Measurements from ENCODE around the gene CHST8.

The CHST8 gene

GRCh38 chr19:33774751-33775150 is 153.0 kb downstream of the CHST8 start:
- no peaks in the 10 kb centered on the region for H3K27me3 ChIP-seq (ENCODE audit: insufficient read depth, low read length, poor library complexity)
- ATAC-seq (ENCODE audit: insufficient read depth, low read depth) (no peak), DNase-seq (no peak)
- H3K27ac ChIP-seq (ENCODE audit: low read length) = no peak overlapping the region
- no peak for TF ChIP-seq EZH2 (IDR thresholded peaks at IDR 0.05; ENCODE audit: borderline replicate concordance, low read depth, low read length, severe bottlenecking)
- TF ChIP-seq, protein P1, sequence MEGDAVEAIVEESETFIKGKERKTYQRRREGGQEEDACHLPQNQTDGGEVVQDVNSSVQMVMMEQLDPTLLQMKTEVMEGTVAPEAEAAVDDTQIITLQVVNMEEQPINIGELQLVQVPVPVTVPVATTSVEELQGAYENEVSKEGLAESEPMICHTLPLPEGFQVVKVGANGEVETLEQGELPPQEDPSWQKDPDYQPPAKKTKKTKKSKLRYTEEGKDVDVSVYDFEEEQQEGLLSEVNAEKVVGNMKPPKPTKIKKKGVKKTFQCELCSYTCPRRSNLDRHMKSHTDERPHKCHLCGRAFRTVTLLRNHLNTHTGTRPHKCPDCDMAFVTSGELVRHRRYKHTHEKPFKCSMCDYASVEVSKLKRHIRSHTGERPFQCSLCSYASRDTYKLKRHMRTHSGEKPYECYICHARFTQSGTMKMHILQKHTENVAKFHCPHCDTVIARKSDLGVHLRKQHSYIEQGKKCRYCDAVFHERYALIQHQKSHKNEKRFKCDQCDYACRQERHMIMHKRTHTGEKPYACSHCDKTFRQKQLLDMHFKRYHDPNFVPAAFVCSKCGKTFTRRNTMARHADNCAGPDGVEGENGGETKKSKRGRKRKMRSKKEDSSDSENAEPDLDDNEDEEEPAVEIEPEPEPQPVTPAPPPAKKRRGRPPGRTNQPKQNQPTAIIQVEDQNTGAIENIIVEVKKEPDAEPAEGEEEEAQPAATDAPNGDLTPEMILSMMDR (IDR thresholded peaks at IDR 0.05; ENCODE audit: borderline replicate concordance, extremely low read depth, low read length, poor library complexity, severe bottlenecking) = no peak
- no peak overlapping the region for H3K4me3 ChIP-seq (ENCODE audit: low read depth in 1 of 2, low read length in 2 of 2)
- no peak overlapping the region for H2AFZ ChIP-seq (ENCODE audit: low read depth, low read length)
- H4K20me1 ChIP-seq (ENCODE audit: insufficient read depth, low read length) = peaks cover 22% of the 10 kb centered on the region
- H3K4me2 ChIP-seq (ENCODE audit: insufficient read depth, low read length) = no peak overlapping the region
- no peaks in the 10 kb centered on the region for H3K36me3 ChIP-seq (ENCODE audit: insufficient read depth, low read length)
- no peaks in the 10 kb centered on the region for H3K9me3 ChIP-seq (ENCODE audit: insufficient read depth, low read length, severe bottlenecking)
- no peaks in the 10 kb centered on the region for H3K4me1 ChIP-seq (ENCODE audit: insufficient read depth, low read length)
- no peak overlapping the region for H3K9ac ChIP-seq (ENCODE audit: low read depth, low read length)
- no peaks in the 10 kb centered on the region for H3K79me2 ChIP-seq (ENCODE audit: insufficient read depth, low read length)

DNA sequence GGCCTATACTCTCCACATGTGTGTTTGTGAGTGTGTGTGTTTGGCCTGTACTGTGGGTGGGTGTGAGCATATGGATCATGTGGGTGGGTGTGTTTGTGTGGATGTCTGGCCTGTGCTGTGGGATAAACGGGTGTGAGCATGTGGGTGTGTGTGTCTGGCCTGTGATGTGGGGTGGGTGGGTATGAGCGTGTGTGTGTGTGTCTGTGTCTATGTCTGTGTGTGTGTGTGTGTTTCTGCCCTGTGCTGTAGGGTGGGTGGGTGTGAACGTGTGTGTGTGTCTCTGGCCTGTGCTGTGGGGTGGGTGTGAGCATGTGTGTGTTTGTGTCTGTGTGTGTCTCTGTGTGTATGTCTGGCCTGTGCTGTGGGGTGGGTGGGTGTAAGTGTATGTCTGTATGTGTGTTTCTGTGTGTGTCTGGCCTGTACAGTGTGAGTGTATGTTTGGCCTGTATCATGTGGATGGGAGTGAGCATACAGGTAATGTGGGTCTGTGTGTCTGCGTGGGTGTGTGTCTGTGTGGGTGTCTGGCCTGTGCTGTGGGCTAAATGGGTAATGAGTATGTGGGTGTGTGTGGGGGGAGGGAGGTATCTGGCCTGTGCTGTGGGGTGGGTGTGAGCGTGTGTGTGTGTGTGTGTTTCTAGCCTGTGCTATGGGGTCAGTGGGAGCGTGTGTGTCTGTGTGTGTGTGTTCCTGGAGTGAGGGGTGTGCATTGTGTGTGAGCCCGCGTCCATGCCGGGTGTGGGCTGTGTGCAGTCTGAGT is 154.2 kb downstream of the CHST8 start:
- Histone ChIP-seq H3K27ac (ENCODE audit: low read length) (no peak overlapping the region), H3K4me3 (ENCODE audit: low read depth in 1 of 2, low read length in 2 of 2) (no peak overlapping the region), H3K4me1 (ENCODE audit: insufficient read depth, low read length) (no peaks in the 10 kb centered on the region), H3K27me3 (ENCODE audit: insufficient read depth, low read length, poor library complexity) (no peaks in the 10 kb centered on the region), H4K20me1 (ENCODE audit: insufficient read depth, low read length) (peaks cover 22% of the 10 kb centered on the region), H3K9me3 (ENCODE audit: insufficient read depth, low read length, severe bottlenecking) (no peaks in the 10 kb centered on the region), H2AFZ (ENCODE audit: low read depth, low read length) (no peak overlapping the region), H3K36me3 (ENCODE audit: insufficient read depth, low read length) (no peaks in the 10 kb centered on the region), H3K79me2 (ENCODE audit: insufficient read depth, low read length) (no peaks in the 10 kb centered on the region), H3K9ac (ENCODE audit: low read depth, low read length) (no peak overlapping the region), H3K4me2 (ENCODE audit: insufficient read depth, low read length) (no peak overlapping the region)
- ATAC-seq (ENCODE audit: insufficient read depth, low read depth) = no peak
- no peak for TF ChIP-seq EZH2 (IDR thresholded peaks at IDR 0.05; ENCODE audit: borderline replicate concordance, low read depth, low read length, severe bottlenecking)
- TF ChIP-seq, protein P1 (IDR thresholded peaks at IDR 0.05; ENCODE audit: borderline replicate concordance, extremely low read depth, low read length, poor library complexity, severe bottlenecking) = no peak
- DNase-seq = no peak

GRCh38 chr19:33777351-33777750 is 155.6 kb downstream of the CHST8 start:
- no peak overlapping the region for H3K9ac ChIP-seq (ENCODE audit: low read depth, low read length)
- no peaks in the 10 kb centered on the region for H3K4me1 ChIP-seq (ENCODE audit: insufficient read depth, low read length)
- H3K4me2 ChIP-seq (ENCODE audit: insufficient read depth, low read length) = no peak overlapping the region
- TF ChIP-seq, protein P1 (IDR thresholded peaks at IDR 0.05; ENCODE audit: borderline replicate concordance, extremely low read depth, low read length, poor library complexity, severe bottlenecking) = no peak
- TF ChIP-seq EZH2 (IDR thresholded peaks at IDR 0.05; ENCODE audit: borderline replicate concordance, low read depth, low read length, severe bottlenecking) = no peak
- ATAC-seq (ENCODE audit: insufficient read depth, low read depth) (no peak), DNase-seq (no peak)
- no peak overlapping the region for H3K4me3 ChIP-seq (ENCODE audit: low read depth in 1 of 2, low read length in 2 of 2)
- H3K27ac ChIP-seq (ENCODE audit: low read length) = no peak overlapping the region
- H3K36me3 ChIP-seq (ENCODE audit: insufficient read depth, low read length) = no peaks in the 10 kb centered on the region
- no peaks in the 10 kb centered on the region for H3K9me3 ChIP-seq (ENCODE audit: insufficient read depth, low read length, severe bottlenecking)
- H3K79me2 ChIP-seq (ENCODE audit: insufficient read depth, low read length) = no peaks in the 10 kb centered on the region
- H3K27me3 ChIP-seq (ENCODE audit: insufficient read depth, low read length, poor library complexity) = no peaks in the 10 kb centered on the region
- H2AFZ ChIP-seq (ENCODE audit: low read depth, low read length) = no peak overlapping the region
- peaks cover 19% of the 10 kb centered on the region for H4K20me1 ChIP-seq (ENCODE audit: insufficient read depth, low read length)
